Activated naive CD4-positive, alpha-beta T cell treated with anti-CD3 and anti-CD28 coated beads, Interleukin-2, amount 50 U/mL, for 72 hours (primary cell): Measurements from ENCODE around the gene RPTOR. TPM values are rescaled to one million over a fixed set of nuclear protein-coding genes. Genes with fewer than 3 reads are reported as not detected.

Source experiments
- ATAC-seq, 2 donors: fragments of 150-1000 bp; cut with Tn5 transposase; 2 replicates each; pipeline ENCODE4 v1.10.0; 2021; ENCODE audit warnings: mild to moderate bottlenecking in 2 of 2, moderate library complexity in 2 of 2
- DNase-seq, 2 donors: peaks; one replicate each; pipeline ENCODE4 v3.0.0; 2021 to 2022; ENCODE audit warnings: low spot score in 2 of 2
- H3K27ac Mint-ChIP-seq, 2 donors: one replicate each; pipeline ENCODE4 v1.8.0; 2022; ENCODE audit warnings: mild to moderate bottlenecking in 2 of 2, mixed read lengths in 2 of 2
- H3K36me3 Mint-ChIP-seq, 2 donors: one replicate each; pipeline ENCODE4 v1.8.0; 2022; ENCODE audit warnings: mixed read lengths in 2 of 2
- H3K9me3 Mint-ChIP-seq, 2 donors: one replicate each; pipeline ENCODE4 v1.8.0; 2022; ENCODE audit warnings: mixed read lengths in 2 of 2
- total RNA-seq, 2 donors: library from RNA; stranded (reverse); gene quantifications; one replicate each; pipeline ENCODE4 v1.2.3, GENCODE V29; 2022

The RPTOR gene
- total RNA-seq, 2 donors from 2014 or later: 59.5 to 128 TPM

- ATAC-seq: no peak
- H3K9me3 Mint-ChIP-seq: no peaks in the 10 kb centered on the region
- peak overlapping the region; percentile 22 to 82 for H3K27ac Mint-ChIP-seq
- H3K36me3 Mint-ChIP-seq: peaks cover 15 to 27% of the 10 kb centered on the region in 2 donors
- peak in 1 of 2 donors; percentile 40 for DNase-seq
Measured at GRCh38 chr17:80827646-80828643, 283.3 kb downstream of the RPTOR start.

- Mint-ChIP-seq H3K9me3 (no peaks in the 10 kb centered on the region), H3K36me3 (peaks cover 9 to 17% of the 10 kb centered on the region in 2 donors), H3K27ac (peak overlapping the region in 1 of 2 donors; percentile 48)
- ATAC-seq: no peak
- DNase-seq: peak in 1 of 2 donors; percentile 54
Measured at GRCh38 chr17:80829166-80829813, 284.7 kb downstream of the RPTOR start.

DNA sequence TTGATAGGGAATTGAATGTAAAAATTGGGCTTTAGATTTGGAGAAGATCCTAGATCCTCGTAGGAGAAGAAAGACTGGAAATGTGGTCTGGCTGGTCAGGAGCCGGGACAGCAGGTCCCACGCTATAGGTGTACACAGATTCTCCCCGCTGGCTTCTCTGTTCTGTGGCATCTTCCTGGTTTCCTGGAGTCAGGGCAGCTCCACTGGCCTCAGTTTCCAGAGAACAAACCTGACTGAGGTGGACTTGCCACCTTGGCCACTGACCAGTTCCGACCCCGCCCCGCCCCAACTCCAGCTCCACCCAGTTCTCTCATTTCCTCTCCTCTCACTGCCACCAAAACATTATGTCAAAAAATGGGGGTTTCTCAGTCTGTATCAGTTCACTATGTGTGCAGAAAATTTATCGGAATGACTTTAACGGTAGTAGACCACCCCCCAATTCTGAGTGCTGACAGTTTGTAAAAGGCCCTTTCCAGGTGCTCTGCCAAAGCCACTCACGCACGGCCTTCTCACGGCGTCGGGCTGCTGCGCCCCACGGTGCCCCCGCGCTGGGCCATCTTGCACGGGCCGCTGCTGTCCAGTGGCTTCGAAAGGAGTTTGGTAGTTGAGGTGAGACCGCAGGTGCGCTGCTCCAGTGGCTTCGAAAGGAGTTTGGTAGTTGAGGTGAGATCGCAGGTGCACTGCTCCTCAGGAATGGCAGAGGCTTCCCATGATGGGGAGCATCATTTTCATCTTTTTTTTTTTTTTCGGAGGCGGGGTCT is 285.6 kb downstream of the RPTOR start:
- Mint-ChIP-seq H3K36me3 (peaks cover 9 to 17% of the 10 kb centered on the region in 2 donors), H3K27ac (peak overlapping the region in 1 of 2 donors; percentile 31), H3K9me3 (no peaks in the 10 kb centered on the region)
- DNase-seq (peak in 1 of 2 donors; percentile 52), ATAC-seq (no peak)

DNA sequence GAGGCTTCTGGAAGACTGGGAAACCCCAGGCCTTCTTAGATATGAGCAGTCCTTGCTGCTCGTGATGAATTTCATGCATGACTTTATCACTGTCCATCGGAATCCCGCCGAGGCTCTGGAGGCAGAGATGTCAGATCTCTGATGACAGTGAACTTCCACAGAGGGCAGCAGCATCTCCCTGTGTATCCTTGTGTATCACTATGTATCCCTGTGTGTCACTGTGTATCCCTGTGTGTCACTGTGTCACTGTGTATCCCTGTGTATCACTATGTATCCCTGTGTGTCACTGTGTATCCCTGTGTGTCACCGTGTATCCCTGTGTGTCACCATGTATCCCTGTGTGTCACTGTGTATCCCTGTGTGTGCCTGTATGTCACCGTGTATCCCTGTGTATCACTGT is 286.9 kb downstream of the RPTOR start:
- DNase-seq (peak in 1 of 2 donors; percentile 37), ATAC-seq (no peak)
- peak overlapping the region in 1 of 2 donors; percentile 87 for H3K27ac Mint-ChIP-seq
- no peaks in the 10 kb centered on the region for H3K9me3 Mint-ChIP-seq
- H3K36me3 Mint-ChIP-seq: peaks cover 9 to 22% of the 10 kb centered on the region in 2 donors

- DNase-seq (no peak), ATAC-seq (peak in 1 of 2 donors; percentile 0)
- Mint-ChIP-seq H3K27ac (peak overlapping the region in 1 of 2 donors; percentile 87), H3K9me3 (no peaks in the 10 kb centered on the region), H3K36me3 (peaks cover 9 to 22% of the 10 kb centered on the region in 2 donors)
Measured at GRCh38 chr17:80832266-80832676, 287.6 kb downstream of the RPTOR start.

DNA sequence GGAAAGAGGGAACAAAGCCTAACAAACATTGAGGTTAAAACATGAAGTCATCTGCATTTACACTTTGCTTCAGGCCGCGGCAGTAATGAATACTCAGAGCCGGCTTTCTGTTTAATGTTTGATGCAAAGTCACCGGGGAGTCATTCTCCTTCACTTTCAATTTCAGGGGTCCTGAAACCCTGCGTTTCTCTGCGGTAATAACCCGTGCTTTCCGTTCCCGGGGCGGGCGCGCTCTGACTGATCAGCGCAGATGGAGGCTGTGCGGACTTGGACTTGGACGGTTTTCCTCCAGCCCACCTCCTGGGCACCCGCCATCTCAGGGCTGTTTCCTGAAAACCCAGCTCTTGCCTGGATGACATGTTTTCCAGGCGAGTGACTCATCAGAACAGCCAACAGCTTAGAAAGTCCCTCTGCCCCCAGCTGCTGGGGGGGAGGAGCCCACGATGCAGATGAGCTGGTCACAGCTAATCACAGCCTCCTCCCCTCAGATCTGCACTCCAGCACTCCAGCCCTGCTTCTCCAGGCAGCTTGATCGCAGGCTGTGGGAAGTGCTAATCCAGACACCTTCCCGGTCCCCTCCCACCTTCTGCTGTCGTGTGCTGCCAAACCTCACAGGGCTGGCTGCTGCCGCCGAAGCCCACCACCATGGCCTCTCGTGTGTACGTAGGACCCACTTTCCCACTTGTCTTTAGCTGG is 288.4 kb downstream of the RPTOR start:
- DNase-seq: peak; percentile 83 to 94
- H3K27ac Mint-ChIP-seq: peak overlapping the region in 1 of 2 donors; percentile 87
- peak; percentile 93 to 95 for ATAC-seq

GRCh38 chr17:80833952-80834892 is 289.6 kb downstream of the RPTOR start:
- Mint-ChIP-seq H3K9me3 (no peaks in the 10 kb centered on the region), H3K27ac (peak overlapping the region in 1 of 2 donors; percentile 68), H3K36me3 (peaks cover 9 to 34% of the 10 kb centered on the region in 2 donors)
- ATAC-seq: no peak
- no peak for DNase-seq

More for the DNA sequence above, 288.4 kb downstream of the RPTOR start:
- Mint-ChIP-seq H3K36me3 (peaks cover 9 to 22% of the 10 kb centered on the region in 2 donors), H3K9me3 (no peaks in the 10 kb centered on the region)

DNA sequence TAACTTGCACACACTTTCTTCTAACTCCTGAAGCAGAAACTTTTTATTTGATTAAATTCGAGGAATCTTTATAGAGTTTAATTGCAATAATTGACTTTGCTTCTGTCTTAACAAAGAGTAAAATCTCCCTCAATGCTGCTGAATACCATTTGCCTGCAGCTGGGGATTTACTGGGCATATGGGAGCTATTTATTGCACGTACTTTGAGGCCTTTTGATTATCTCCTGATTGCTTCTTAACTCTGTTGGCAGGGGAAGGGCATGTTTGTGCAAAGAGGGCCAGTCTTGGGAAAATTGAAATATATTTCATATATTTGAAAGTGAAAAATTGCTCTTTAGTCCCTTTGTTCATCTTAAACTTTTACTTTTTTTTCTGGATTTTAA is 290.2 kb downstream of the RPTOR start:
- no peaks in the 10 kb centered on the region for H3K9me3 Mint-ChIP-seq
- no peak for ATAC-seq
- no peak overlapping the region for H3K27ac Mint-ChIP-seq
- no peak for DNase-seq
- H3K36me3 Mint-ChIP-seq: peaks cover 9 to 31% of the 10 kb centered on the region in 2 donors

DNA sequence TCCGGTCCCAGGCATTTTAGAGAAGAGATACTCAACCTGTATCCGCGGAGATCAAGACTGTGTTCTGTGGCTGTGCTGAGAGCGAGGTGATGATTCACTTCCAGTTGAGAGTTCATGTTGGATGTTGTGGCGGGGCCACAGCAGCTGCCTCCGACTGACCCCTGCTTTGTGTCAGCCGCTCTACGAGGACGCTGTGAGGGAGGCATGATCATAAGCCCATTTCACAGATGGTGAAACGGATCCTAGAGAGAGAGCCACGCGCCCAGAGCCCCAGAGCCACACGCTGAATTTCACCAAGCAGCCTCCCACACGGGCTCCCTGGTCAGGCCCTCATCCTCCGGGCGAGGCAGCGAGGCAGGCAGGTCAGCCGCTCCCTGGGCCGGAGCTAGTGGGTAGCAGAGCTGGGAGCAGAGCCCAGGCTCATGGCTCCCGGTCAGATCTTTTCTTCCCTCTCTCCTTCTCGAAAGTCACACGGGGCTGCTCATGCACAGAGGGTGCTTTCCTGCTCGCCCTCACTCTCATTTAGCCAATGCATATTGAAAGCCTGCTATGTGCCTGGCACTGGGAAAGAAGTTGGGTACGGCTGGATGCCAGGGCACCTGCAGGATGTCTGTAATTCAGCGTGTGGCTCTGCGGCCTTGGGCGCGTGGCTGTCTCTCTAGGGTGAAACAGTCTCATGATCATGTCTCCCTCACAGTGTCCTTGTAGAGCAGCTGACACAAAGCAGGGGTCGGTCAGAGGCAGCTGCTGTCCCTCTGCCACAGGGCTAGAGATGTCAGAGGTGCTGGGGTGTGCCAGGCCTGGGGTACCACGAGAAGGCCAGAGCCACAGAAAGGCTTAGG is 291.4 kb downstream of the RPTOR start:
- DNase-seq (no peak), ATAC-seq (no peak)
- peaks cover 4 to 23% of the 10 kb centered on the region in 2 donors for H3K36me3 Mint-ChIP-seq
- H3K27ac Mint-ChIP-seq: peak overlapping the region in 1 of 2 donors; percentile 90
- H3K9me3 Mint-ChIP-seq: no peaks in the 10 kb centered on the region

GRCh38 chr17:80836658-80836965 is 292.0 kb downstream of the RPTOR start:
- no peak for DNase-seq
- Mint-ChIP-seq H3K9me3 (no peaks in the 10 kb centered on the region), H3K36me3 (peaks cover 2 to 21% of the 10 kb centered on the region in 2 donors), H3K27ac (peak overlapping the region in 1 of 2 donors; percentile 90)
- no peak for ATAC-seq

DNA sequence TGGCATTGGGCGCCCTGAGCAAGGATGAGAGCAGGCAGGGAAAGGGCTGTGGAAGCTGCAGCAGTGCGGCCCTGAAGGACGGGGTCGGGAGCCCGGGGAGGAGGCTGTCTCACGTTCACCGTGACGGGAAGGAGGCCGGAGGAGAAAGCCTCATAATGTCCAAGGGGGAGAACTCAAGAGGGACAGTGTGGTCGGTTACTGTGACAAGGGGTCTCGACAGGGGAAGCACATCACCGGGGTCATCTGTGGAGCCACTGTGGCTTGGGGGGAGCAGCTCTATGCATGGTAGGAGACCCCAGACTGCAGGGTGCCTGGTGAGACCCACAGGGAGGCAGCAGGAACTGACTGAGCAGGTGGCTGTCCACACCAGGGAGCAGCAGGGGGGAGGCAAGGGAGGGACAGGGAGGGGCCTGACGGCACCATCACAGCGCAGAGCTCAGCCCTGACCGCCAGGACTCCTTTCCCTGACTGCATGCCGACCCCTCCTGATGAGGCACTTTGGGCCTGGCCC is 292.4 kb downstream of the RPTOR start:
- H3K36me3 Mint-ChIP-seq: peaks cover 0 to 18% of the 10 kb centered on the region in 2 donors
- no peak for DNase-seq
- H3K27ac Mint-ChIP-seq: peak overlapping the region in 1 of 2 donors; percentile 90
- ATAC-seq: no peak
- no peaks in the 10 kb centered on the region for H3K9me3 Mint-ChIP-seq

DNA sequence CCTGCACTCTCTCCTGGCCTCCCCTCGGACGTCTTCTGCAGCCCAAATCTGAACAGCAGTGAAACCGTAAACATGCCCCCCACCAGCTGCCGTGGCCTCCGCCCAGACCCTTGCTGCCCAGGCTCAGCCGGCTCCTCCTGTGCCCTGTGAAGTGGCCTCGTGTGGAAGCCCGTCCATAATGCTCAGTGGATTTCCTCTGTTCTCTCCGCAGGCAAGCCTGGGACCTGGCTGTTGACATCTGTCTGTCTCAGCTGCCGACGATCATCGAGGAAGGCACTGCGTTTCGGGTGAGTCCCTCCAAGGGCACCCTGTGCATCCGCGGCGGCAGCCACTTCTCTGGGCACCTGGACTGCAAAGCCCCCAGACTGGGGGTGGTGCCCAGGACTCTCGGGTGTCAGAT is 293.1 kb downstream of the RPTOR start:
- Mint-ChIP-seq H3K36me3 (peaks cover 0 to 18% of the 10 kb centered on the region in 2 donors), H3K9me3 (no peaks in the 10 kb centered on the region), H3K27ac (peak overlapping the region in 1 of 2 donors; percentile 85)
- DNase-seq (no peak), ATAC-seq (no peak)

DNA sequence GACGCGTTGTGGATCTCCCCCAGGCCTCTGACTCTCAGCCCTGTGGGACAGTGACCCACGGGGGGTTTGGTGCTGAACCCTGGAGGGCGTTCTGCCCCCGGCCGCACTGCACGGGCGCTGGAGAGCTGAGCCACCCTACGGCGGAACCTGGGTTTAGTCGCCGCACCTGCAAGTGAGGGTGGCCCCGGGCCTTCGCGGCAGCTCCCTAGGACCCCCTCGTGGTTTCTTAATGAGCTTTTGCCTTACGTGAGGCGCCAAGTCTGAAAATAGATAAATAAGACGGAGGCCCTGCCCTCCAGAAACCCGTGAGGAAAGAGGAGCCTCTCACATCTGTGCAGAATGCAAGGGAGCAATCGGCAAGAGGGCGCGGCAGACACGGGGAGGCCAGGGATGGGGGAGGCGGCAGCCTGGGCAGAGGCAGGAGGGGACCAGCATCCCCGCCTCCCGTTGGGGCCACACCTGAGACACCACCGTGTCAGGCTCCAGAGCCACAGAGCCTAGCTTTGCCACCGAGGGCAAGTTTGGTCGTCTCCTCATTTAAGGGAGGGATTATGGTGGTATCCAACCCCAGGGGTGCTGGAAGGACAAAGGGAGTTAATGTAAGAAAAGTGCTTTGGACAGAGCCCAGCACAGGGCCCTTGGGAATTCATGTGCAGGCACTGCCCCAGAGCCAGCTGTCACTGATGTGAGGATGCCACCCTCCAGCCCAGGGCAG is 293.8 kb downstream of the RPTOR start:
- Mint-ChIP-seq H3K9me3 (no peaks in the 10 kb centered on the region), H3K27ac (peak overlapping the region in 1 of 2 donors; percentile 85), H3K36me3 (peaks cover 0 to 18% of the 10 kb centered on the region in 2 donors)
- ATAC-seq (peak in 1 of 2 donors; percentile 18), DNase-seq (no peak)

DNA sequence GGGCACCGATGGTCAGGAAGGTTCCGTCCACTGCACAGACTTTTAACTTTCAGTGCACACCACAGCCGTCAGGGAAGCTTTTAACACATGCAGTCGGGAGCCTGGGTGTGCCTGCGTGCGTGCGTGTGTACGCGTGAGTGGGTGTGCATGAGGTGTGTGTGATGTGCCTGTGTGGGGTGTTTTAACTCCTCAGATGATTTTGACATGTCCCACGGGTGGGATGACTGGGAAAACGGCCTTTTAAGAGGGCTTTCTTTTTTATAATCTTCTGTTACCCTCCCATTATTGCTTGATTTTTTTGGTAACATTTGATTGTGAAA is 294.3 kb downstream of the RPTOR start:
- H3K27ac Mint-ChIP-seq: peak overlapping the region in 1 of 2 donors; percentile 15
- ATAC-seq: no peak
- H3K36me3 Mint-ChIP-seq: peaks cover 0 to 18% of the 10 kb centered on the region in 2 donors
- DNase-seq: no peak
- H3K9me3 Mint-ChIP-seq: no peaks in the 10 kb centered on the region
